ENCODE measurements around the gene TAS2R1.

The TAS2R1 gene

GRCh38 chr5:9646843-9647242 is 16.7 kb upstream of the TAS2R1 start:
- H4K12ac ChIP-seq (ENCODE audit: low read depth, low read length) = no peak overlapping the region
- no peaks in the 10 kb centered on the region for H3K4me1 ChIP-seq (ENCODE audit: control insufficient read depth in 1 of 2, insufficient read depth in 2 of 2, low read length in 2 of 2)
- no peak overlapping the region for H2BK12ac ChIP-seq (ENCODE audit: low read length)
- no peaks in the 10 kb centered on the region for H3K36me3 ChIP-seq (ENCODE audit: control insufficient read depth in 1 of 2, insufficient read depth in 2 of 2, low read length in 2 of 2)
- H3K14ac ChIP-seq (ENCODE audit: low read length) = no peak overlapping the region
- H3K79me1 ChIP-seq (ENCODE audit: low read length) = peaks cover 2% of the 10 kb centered on the region
- H2AFZ ChIP-seq (ENCODE audit: insufficient read depth, low read length, poor library complexity) = no peak overlapping the region
- H3K4ac ChIP-seq (ENCODE audit: low read depth, low read length) = no peak overlapping the region
- no peak overlapping the region for H3K23ac ChIP-seq (ENCODE audit: low read length)
- H3K27me3 ChIP-seq (ENCODE audit: insufficient read depth, low read length) = no peaks in the 10 kb centered on the region
- no peak overlapping the region for H2BK120ac ChIP-seq (ENCODE audit: insufficient read depth, low read length, poor library complexity)
- H3K4me3 ChIP-seq (ENCODE audit: low read depth, low read length) = no peak overlapping the region
- H4K91ac ChIP-seq (ENCODE audit: low read depth, low read length) = no peak overlapping the region
- H3K79me2 ChIP-seq (ENCODE audit: control insufficient read depth, insufficient read depth, low read length, poor library complexity) = no peaks in the 10 kb centered on the region
- no peak overlapping the region for H3K27ac ChIP-seq (ENCODE audit: low read depth, low read length)
- H2AK5ac ChIP-seq (ENCODE audit: low read length) = no peak overlapping the region
- WGBS (ENCODE audit: extremely low coverage, insufficient coverage, insufficient read length) = no CpG with 5 or more reads among the region's 2 CpGs
- H3K9me3 ChIP-seq (ENCODE audit: insufficient read depth, low read depth, low read length) = no peaks in the 10 kb centered on the region
- H2BK5ac ChIP-seq (ENCODE audit: low read depth, low read length, poor library complexity) = no peak overlapping the region
- DNase-seq = no peak
- H3K4me2 ChIP-seq (ENCODE audit: low read length) = no peak overlapping the region
- H4K8ac ChIP-seq (ENCODE audit: low read depth, low read length) = no peak overlapping the region
- no peak overlapping the region for H3K9ac ChIP-seq (ENCODE audit: low read length)
- no peak overlapping the region for H3K18ac ChIP-seq (ENCODE audit: low read length)

DNA sequence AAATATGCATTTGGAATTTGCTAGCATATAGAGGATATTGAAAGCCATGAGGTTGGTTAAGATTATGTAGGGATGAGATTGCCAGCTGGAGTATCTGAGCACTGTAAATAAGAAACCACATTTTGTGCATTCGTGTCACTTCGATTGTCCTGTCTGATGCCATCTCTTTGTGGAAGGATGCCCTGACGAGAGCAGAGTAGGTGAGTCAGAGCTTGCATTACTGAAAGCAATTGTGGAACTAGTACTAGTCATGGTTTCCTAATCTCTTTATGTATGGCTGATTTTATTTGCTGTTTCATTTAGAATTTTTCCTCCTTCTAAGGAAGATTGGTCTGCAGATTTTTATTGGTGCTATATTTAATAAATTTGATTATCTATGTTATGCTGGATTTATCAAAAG is 14.5 kb upstream of the TAS2R1 start:
- Histone ChIP-seq H4K91ac (ENCODE audit: low read depth, low read length) (no peak overlapping the region), H3K79me1 (ENCODE audit: low read length) (peaks cover 2% of the 10 kb centered on the region), H3K9me3 (ENCODE audit: insufficient read depth, low read depth, low read length) (no peaks in the 10 kb centered on the region), H2BK5ac (ENCODE audit: low read depth, low read length, poor library complexity) (no peak overlapping the region), H3K36me3 (ENCODE audit: control insufficient read depth in 1 of 2, insufficient read depth in 2 of 2, low read length in 2 of 2) (no peaks in the 10 kb centered on the region), H3K14ac (ENCODE audit: low read length) (no peak overlapping the region), H2BK12ac (ENCODE audit: low read length) (no peak overlapping the region), H3K9ac (ENCODE audit: low read length) (no peak overlapping the region), H3K27ac (ENCODE audit: low read depth, low read length) (no peak overlapping the region), H2AFZ (ENCODE audit: insufficient read depth, low read length, poor library complexity) (no peak overlapping the region), H3K4ac (ENCODE audit: low read depth, low read length) (no peak overlapping the region), H3K4me3 (ENCODE audit: low read depth, low read length) (no peak overlapping the region), H3K79me2 (ENCODE audit: control insufficient read depth, insufficient read depth, low read length, poor library complexity) (no peaks in the 10 kb centered on the region), H2AK5ac (ENCODE audit: low read length) (no peak overlapping the region), H3K27me3 (ENCODE audit: insufficient read depth, low read length) (no peaks in the 10 kb centered on the region), H4K8ac (ENCODE audit: low read depth, low read length) (no peak overlapping the region), H4K12ac (ENCODE audit: low read depth, low read length) (no peak overlapping the region), H2BK120ac (ENCODE audit: insufficient read depth, low read length, poor library complexity) (no peak overlapping the region), H3K23ac (ENCODE audit: low read length) (no peak overlapping the region), H3K4me2 (ENCODE audit: low read length) (no peak overlapping the region), H3K4me1 (ENCODE audit: control insufficient read depth in 1 of 2, insufficient read depth in 2 of 2, low read length in 2 of 2) (peaks cover 0 to 2% of the 10 kb centered on the region in 2 experiments), H3K18ac (ENCODE audit: low read length) (no peak overlapping the region)
- no CpG with 5 or more reads among the region's 3 CpGs for WGBS (ENCODE audit: extremely low coverage, insufficient coverage, insufficient read length)
- DNase-seq = no peak

- Histone ChIP-seq H3K4me3 (ENCODE audit: low read depth, low read length) (no peak overlapping the region), H3K79me1 (ENCODE audit: low read length) (peaks cover 2% of the 10 kb centered on the region), H2BK120ac (ENCODE audit: insufficient read depth, low read length, poor library complexity) (no peak overlapping the region), H3K4ac (ENCODE audit: low read depth, low read length) (no peak overlapping the region), H4K12ac (ENCODE audit: low read depth, low read length) (no peak overlapping the region), H3K9ac (ENCODE audit: low read length) (no peak overlapping the region), H3K79me2 (ENCODE audit: control insufficient read depth, insufficient read depth, low read length, poor library complexity) (no peaks in the 10 kb centered on the region), H4K8ac (ENCODE audit: low read depth, low read length) (no peak overlapping the region), H3K4me2 (ENCODE audit: low read length) (no peak overlapping the region), H3K36me3 (ENCODE audit: control insufficient read depth in 1 of 2, insufficient read depth in 2 of 2, low read length in 2 of 2) (no peaks in the 10 kb centered on the region), H3K27me3 (ENCODE audit: insufficient read depth, low read length) (no peaks in the 10 kb centered on the region), H3K4me1 (ENCODE audit: control insufficient read depth in 1 of 2, insufficient read depth in 2 of 2, low read length in 2 of 2) (peaks cover 0 to 2% of the 10 kb centered on the region in 2 experiments), H2BK12ac (ENCODE audit: low read length) (no peak overlapping the region), H3K18ac (ENCODE audit: low read length) (no peak overlapping the region), H3K9me3 (ENCODE audit: insufficient read depth, low read depth, low read length) (no peaks in the 10 kb centered on the region), H3K23ac (ENCODE audit: low read length) (no peak overlapping the region), H4K91ac (ENCODE audit: low read depth, low read length) (no peak overlapping the region), H3K27ac (ENCODE audit: low read depth, low read length) (no peak overlapping the region), H2AFZ (ENCODE audit: insufficient read depth, low read length, poor library complexity) (no peak overlapping the region), H3K14ac (ENCODE audit: low read length) (no peak overlapping the region), H2BK5ac (ENCODE audit: low read depth, low read length, poor library complexity) (no peak overlapping the region), H2AK5ac (ENCODE audit: low read length) (no peak overlapping the region)
- WGBS (ENCODE audit: extremely low coverage, insufficient coverage, insufficient read length) = no CpG with 5 or more reads among the region's 2 CpGs
- DNase-seq = no peak
Observed at GRCh38 chr5:9642621-9643020, 12.5 kb upstream of the TAS2R1 start.

DNA sequence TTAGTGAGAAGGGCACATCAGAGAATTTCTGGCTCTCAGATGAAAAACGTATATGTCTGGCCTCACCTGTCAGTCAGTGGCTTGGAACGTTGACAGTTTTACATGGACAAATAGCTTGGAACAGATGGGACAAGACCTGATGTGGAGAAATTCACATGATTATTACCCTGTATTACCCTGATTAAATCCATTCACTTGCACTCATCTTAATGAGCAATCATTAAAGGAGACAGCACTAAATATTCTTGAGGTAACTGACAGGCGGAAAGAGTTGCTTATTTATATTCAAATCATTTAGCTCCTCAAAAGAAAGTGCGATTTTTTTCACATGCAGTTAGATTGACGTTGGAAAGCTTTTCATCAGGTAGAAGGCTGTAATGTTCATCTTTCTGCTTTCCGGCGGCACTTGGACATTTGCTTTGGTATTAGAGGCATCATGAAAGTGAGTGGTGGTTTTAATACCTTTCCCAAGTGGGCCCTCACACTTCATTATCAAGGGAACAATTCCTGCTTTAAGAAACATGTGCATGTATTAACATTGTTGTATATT is 11.7 kb upstream of the TAS2R1 start:
- no peak overlapping the region for H3K14ac ChIP-seq (ENCODE audit: low read length)
- no peak overlapping the region for H2AK5ac ChIP-seq (ENCODE audit: low read length)
- H2BK12ac ChIP-seq (ENCODE audit: low read length) = no peak overlapping the region
- no CpG with 5 or more reads among the region's 7 CpGs for WGBS (ENCODE audit: extremely low coverage, insufficient coverage, insufficient read length)
- H4K12ac ChIP-seq (ENCODE audit: low read depth, low read length) = no peak overlapping the region
- H3K4me2 ChIP-seq (ENCODE audit: low read length) = no peak overlapping the region
- H3K9ac ChIP-seq (ENCODE audit: low read length) = no peak overlapping the region
- H4K91ac ChIP-seq (ENCODE audit: low read depth, low read length) = no peak overlapping the region
- H3K9me3 ChIP-seq (ENCODE audit: insufficient read depth, low read depth, low read length) = no peaks in the 10 kb centered on the region
- H2BK120ac ChIP-seq (ENCODE audit: insufficient read depth, low read length, poor library complexity) = no peak overlapping the region
- no peak overlapping the region for H3K27ac ChIP-seq (ENCODE audit: low read depth, low read length)
- peaks cover 0 to 2% of the 10 kb centered on the region in 2 experiments for H3K4me1 ChIP-seq (ENCODE audit: control insufficient read depth in 1 of 2, insufficient read depth in 2 of 2, low read length in 2 of 2)
- H3K4me3 ChIP-seq (ENCODE audit: low read depth, low read length) = no peak overlapping the region
- no peak overlapping the region for H2BK5ac ChIP-seq (ENCODE audit: low read depth, low read length, poor library complexity)
- no peaks in the 10 kb centered on the region for H3K27me3 ChIP-seq (ENCODE audit: insufficient read depth, low read length)
- H3K4ac ChIP-seq (ENCODE audit: low read depth, low read length) = no peak overlapping the region
- no peaks in the 10 kb centered on the region for H3K36me3 ChIP-seq (ENCODE audit: control insufficient read depth in 1 of 2, insufficient read depth in 2 of 2, low read length in 2 of 2)
- no peak for DNase-seq
- H4K8ac ChIP-seq (ENCODE audit: low read depth, low read length) = no peak overlapping the region
- H3K79me2 ChIP-seq (ENCODE audit: control insufficient read depth, insufficient read depth, low read length, poor library complexity) = no peaks in the 10 kb centered on the region
- peaks cover 2% of the 10 kb centered on the region for H3K79me1 ChIP-seq (ENCODE audit: low read length)
- no peak overlapping the region for H3K18ac ChIP-seq (ENCODE audit: low read length)
- H2AFZ ChIP-seq (ENCODE audit: insufficient read depth, low read length, poor library complexity) = no peak overlapping the region
- H3K23ac ChIP-seq (ENCODE audit: low read length) = no peak overlapping the region

Data from trophoblast cell (in vitro differentiated cells and primary cell).